Stimulated activated CD8-positive, alpha-beta memory T cell treated with anti-CD3 and anti-CD28 coated beads, Interleukin-12 subunit alpha, Interleukin-12 subunit beta, amount 100 ng/mL, for 1 hour (primary cell): Measurements from ENCODE around the gene MYBPC3.

Source experiments
- DNase-seq: peaks from one replicate; pipeline ENCODE4 v3.0.0-alpha.2; 2020; ENCODE audit warnings: low read depth

MYBPC3 gene

GRCh38 chr11:47352556-47352955 is at the start of gene MYBPC3:
Gene MYBPC3, minus strand, starts transcription at chr11:47352702. Its CDS starts 55 bp downstream, at chr11:47352647.
- no peak for DNase-seq

GRCh38 chr11:47400768-47401279 is 48.3 kb upstream of the MYBPC3 start:
- no peak for DNase-seq

GRCh38 chr11:47399860-47400767 is 47.6 kb upstream of the MYBPC3 start:
- no peak for DNase-seq

- DNase-seq = no peak
Observed at GRCh38 chr11:47398551-47398950, 46.0 kb upstream of the MYBPC3 start.

GRCh38 chr11:47398011-47398410 is 45.5 kb upstream of the MYBPC3 start:
- DNase-seq = no peak

GRCh38 chr11:47396049-47396320 is 43.5 kb upstream of the MYBPC3 start:
- no peak for DNase-seq

- DNase-seq = no peak
Observed at GRCh38 chr11:47395223-47396048, 42.9 kb upstream of the MYBPC3 start.

GRCh38 chr11:47394322-47395222 is 42.1 kb upstream of the MYBPC3 start:
- peak; percentile 39 for DNase-seq

- no peak for DNase-seq
Observed at GRCh38 chr11:47394050-47394321, 41.5 kb upstream of the MYBPC3 start.

GRCh38 chr11:47393163-47394049 is 40.9 kb upstream of the MYBPC3 start:
- DNase-seq = no peak

GRCh38 chr11:47392546-47393162 is 40.2 kb upstream of the MYBPC3 start:
- no peak for DNase-seq

GRCh38 chr11:47391711-47392432 is 39.4 kb upstream of the MYBPC3 start:
- no peak for DNase-seq

GRCh38 chr11:47391077-47391583 is 38.6 kb upstream of the MYBPC3 start:
- no peak for DNase-seq

GRCh38 chr11:47390422-47390760 is 37.9 kb upstream of the MYBPC3 start:
- no peak for DNase-seq

- DNase-seq = no peak
Observed at GRCh38 chr11:47389577-47390421, 37.3 kb upstream of the MYBPC3 start.

GRCh38 chr11:47388697-47389576 is 36.4 kb upstream of the MYBPC3 start:
- no peak for DNase-seq

- no peak for DNase-seq
Observed at GRCh38 chr11:47387944-47388696, 35.6 kb upstream of the MYBPC3 start.
